Measurements from ENCODE around the gene TRAIP.

The TRAIP gene

GRCh38 chr3:49794431-49794830, 61.9 kb downstream of the TRAIP start:
- Histone ChIP-seq H3K27ac (no peak overlapping the region), H3K4me3 (ENCODE audit: low read depth, low read length) (no peak overlapping the region), H3K9ac (no peak overlapping the region), H3K4me2 (ENCODE audit: low read length) (no peak overlapping the region), H2AFZ (no peak overlapping the region), H3K79me2 (no peaks in the 10 kb centered on the region), H3K4me1 (no peaks in the 10 kb centered on the region), H3K9me3 (ENCODE audit: control insufficient read depth, low read length) (no peaks in the 10 kb centered on the region), H3K27me3 (ENCODE audit: control insufficient read depth, insufficient read depth, low read length) (no peaks in the 10 kb centered on the region), H3K36me3 (ENCODE audit: control insufficient read depth, insufficient read depth, low read length) (no peaks in the 10 kb centered on the region)
- no peak for TF ChIP-seq CTCF (IDR thresholded peaks at IDR 0.05)

DNA sequence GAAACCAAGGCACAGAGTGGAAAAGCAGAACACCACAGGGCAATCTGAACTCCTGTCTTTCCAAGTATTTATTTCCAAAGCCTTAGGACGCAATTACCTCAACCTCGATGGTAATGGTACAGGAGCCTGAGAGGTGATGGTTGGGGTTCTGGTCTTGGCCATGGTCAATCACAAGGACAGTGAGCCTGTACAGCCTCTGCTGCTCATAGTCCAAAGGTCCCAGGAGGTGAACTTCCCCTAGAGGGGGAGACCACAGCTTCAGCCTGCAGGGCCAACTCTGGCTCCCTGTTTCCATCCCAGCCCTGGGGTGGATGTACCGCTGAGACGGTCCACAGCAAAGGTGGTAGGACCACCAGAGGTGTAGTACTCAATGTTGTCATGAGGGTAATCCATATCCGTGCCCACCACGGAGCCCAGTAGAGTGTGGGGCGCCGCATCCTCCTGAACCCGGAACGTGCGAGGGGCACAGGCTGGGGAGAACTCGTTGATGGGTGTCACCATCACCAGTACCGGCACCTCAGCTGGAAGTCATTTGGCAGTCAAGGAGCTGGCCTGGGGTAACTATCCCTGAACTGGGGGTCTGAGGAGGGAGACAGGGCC, 62.8 kb downstream of the TRAIP start:
- no peak overlapping the region for H3K9ac ChIP-seq
- H3K79me2 ChIP-seq, result no peaks in the 10 kb centered on the region
- no peak overlapping the region for H3K4me2 ChIP-seq (ENCODE audit: low read length)
- H3K4me3 ChIP-seq (ENCODE audit: low read depth, low read length), result no peak overlapping the region
- H3K4me1 ChIP-seq, result no peaks in the 10 kb centered on the region
- no peaks in the 10 kb centered on the region for H3K36me3 ChIP-seq (ENCODE audit: control insufficient read depth, insufficient read depth, low read length)
- no peak overlapping the region for H3K27ac ChIP-seq
- no peak overlapping the region for H2AFZ ChIP-seq
- H3K9me3 ChIP-seq (ENCODE audit: control insufficient read depth, low read length), result no peaks in the 10 kb centered on the region
- no peak for TF ChIP-seq CTCF (IDR thresholded peaks at IDR 0.05)
- H3K27me3 ChIP-seq (ENCODE audit: control insufficient read depth, insufficient read depth, low read length), result no peaks in the 10 kb centered on the region

DNA sequence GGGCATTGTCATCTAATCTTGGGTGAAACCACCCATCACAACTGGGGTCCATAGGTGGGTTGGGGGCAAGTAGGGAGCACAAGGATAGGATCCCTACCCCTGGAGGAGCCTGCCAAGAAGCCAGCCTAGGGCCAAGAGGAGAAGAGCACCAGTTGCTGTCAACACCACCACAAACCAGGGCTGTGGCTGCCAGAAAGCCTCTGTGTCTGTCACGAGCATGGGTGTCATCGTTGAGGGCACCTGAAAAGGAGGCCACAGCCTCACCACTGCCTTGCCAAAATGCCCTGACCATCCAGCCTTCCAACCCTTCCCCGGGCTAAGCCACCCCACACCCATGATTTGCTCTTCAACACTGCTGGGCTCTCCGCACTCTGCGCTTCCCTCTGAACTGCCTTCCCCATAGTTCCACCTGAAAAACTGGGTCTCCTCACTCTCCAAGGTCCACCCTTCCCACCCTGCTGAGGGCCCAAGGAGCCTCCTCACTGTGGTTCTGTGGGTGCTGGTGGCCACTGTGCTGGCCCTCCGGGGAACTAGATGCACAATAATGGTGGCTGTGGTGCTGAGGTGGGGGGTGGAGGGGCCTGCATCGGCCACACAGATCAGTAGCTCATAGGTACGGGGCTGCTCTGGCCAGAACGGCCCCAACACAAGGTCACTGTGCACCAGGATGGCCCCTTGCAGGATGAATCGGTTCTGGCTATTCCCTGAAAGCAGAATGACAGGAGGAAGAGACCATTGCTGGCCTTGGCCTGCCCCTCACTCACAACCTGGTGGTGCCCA, 63.8 kb downstream of the TRAIP start:
- H3K27me3 ChIP-seq (ENCODE audit: control insufficient read depth, insufficient read depth, low read length), result no peaks in the 10 kb centered on the region
- no peaks in the 10 kb centered on the region for H3K9me3 ChIP-seq (ENCODE audit: control insufficient read depth, low read length)
- H2AFZ ChIP-seq, result no peak overlapping the region
- TF ChIP-seq CTCF (IDR thresholded peaks at IDR 0.05), result no peak
- H3K4me2 ChIP-seq (ENCODE audit: low read length), result no peak overlapping the region
- no peaks in the 10 kb centered on the region for H3K36me3 ChIP-seq (ENCODE audit: control insufficient read depth, insufficient read depth, low read length)
- H3K4me3 ChIP-seq (ENCODE audit: low read depth, low read length), result no peak overlapping the region
- H3K9ac ChIP-seq, result no peak overlapping the region
- no peaks in the 10 kb centered on the region for H3K4me1 ChIP-seq
- H3K27ac ChIP-seq, result no peak overlapping the region
- no peaks in the 10 kb centered on the region for H3K79me2 ChIP-seq

DNA sequence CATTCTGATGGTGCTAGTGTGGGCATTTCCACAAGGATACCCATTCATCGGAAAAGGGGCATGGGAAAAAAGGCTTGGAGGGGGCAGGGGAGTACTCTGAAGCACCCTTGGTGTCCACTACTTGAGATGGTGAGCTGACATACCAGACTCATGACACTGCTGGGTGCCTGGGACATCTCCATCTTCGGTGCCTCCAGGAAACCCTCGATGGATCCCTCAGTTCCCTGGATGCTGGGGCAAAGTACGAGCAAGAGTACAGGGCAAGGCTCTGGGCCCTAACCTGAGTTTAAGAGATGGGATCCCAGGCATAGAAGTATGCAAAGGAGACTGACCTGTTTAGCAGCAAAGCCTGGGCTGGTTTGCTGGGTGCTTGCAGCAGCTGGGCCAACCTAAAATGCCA, 64.8 kb downstream of the TRAIP start:
- Histone ChIP-seq H3K4me2 (ENCODE audit: low read length) (no peak overlapping the region), H3K9ac (no peak overlapping the region), H2AFZ (no peak overlapping the region), H3K36me3 (ENCODE audit: control insufficient read depth, insufficient read depth, low read length) (no peaks in the 10 kb centered on the region), H3K9me3 (ENCODE audit: control insufficient read depth, low read length) (no peaks in the 10 kb centered on the region), H3K27ac (no peak overlapping the region), H3K4me1 (peaks cover 5% of the 10 kb centered on the region), H3K79me2 (peaks cover 2% of the 10 kb centered on the region), H3K27me3 (ENCODE audit: control insufficient read depth, insufficient read depth, low read length) (no peaks in the 10 kb centered on the region), H3K4me3 (ENCODE audit: low read depth, low read length) (no peak overlapping the region)
- no peak for TF ChIP-seq CTCF (IDR thresholded peaks at IDR 0.05)

Data from parathyroid adenoma (tissue), 2 donors.